NCI-H345 treated with DMSO at 0.1 percent for 48 hours (cell line): ENCODE measurements around the gene COPS2.

ENCODE experiments used
- DNase-seq: peaks from one replicate; lab custom pipeline; 2025; ENCODE audit not compliant: unreplicated experiment; lab: John Stamatoyannopoulos, UW

The COPS2 gene

DNA sequence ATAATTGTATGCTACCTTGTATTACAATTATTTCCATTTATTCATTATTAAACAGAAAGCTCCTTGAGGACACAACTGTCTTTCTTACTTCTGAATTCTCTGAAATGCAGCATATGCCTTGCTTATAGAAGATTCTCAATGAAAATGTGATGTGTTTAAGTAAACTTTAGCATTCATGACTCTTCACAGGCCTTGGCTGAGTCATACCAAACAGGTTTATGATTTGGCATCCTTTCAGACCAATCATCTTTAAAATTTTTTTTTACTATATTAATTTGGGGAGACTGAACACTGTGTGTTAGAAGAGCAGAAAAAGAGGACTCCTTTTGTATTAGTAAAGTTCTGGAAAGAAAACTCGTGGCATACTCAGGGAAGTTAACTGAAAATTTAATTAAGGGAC, 8.3 kb upstream of the COPS2 start:
- no peak for DNase-seq

DNA sequence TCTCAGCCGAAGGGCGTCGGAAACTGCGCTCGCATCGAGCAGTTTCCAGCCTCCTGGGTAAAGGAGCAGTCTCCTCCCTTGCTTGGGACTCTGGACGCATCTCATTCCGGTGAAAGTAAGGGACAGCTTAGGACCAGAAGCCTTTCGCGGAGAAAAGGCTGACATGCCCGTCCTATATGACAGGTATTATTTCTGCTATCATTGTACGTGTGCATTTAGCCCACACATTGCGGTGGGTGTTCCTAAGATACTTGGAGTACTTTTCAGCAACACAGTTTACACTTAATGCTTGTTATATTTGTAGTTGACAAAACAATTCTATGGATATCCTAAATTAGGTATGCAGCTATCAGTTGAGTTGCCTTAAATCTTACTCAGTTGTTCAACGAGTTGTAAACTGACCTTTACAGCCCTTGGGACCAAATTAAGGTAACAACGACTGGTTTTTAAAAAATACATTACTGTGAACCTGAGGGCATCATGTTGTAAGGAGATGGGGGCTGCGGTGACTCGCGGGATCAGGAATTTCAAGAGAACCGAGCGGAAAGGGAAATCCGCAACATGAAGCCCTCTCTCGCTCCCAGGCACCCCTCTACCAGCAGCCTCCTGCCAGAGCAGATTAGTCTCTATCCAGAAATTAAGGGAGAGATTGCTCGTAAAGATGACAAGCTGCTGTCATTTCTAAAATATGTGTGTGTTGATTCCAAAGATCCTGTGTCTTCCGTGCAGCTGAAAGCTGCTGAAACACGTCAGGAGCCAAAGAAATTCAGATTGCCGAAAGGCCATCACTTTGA, 632 bp upstream of the COPS2 start:
- DNase-seq = no peak

DNA sequence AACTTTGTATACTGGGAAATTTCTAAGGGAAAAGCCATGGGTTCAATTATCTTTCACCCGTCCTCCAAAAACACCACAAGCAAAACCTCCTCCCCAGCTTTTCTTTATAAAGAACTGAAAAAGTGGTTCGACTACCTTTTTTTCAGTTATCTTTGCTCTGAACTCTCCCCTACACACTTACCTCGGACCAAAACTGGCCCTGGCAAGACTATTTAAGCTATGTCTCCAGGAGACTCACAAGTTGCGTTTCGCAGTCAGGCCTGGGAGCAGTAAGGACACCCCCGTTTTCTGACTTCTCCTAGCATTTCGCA, 645 bp downstream of the COPS2 start:
- no peak for DNase-seq

DNA sequence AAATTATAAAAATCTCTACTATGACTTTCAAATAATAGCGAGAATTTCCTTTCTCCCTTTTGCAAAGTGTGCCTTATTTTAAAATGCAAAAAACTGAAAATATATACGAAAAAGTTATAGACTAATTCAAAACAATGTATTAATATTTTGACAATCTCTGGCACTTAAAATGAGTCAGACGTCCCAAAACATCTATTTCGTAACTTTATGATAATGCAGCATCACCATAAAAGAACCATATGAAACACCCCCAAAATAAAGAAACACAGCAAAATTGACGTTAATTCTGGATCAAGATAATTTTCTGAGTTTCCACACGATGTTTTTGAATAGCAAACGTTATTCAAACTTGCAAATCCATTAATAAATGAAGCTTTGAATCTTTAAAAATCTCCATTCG, 1.0 kb downstream of the COPS2 start:
- no peak for DNase-seq

DNA sequence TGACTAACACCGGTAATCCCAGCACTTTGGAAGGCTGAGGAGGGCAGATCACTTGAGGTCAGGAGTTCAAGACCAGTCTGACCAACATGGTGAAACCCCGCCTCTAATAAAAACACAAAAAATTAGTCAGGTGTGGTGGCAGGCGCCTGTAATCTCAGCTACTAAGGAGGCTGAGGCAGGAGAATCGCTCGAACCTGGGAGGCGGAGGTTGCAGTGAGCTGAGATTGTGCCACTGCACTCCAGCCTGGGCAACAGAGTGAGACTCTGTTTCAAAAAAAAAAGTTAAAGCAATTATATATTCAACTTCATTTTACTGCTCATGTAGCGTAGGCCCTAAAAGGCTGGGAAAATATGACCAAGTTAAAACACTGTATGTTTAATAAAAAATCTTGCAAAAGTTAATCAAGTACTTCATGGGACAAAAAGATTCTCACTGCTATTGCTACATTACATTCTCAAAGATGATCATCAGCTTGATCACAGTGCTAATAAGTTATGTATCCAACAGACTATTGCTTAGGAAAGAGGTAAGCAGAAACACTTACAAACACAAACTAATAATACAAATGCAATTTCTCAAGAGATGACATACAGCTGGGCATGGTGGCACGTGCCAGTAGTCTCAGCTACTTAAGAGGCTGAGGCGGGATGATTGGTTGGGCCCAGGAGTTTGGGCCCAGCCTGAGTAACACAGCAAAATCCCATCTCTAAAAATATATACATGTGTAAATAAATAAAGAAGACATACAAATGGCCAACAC, 2.7 kb downstream of the COPS2 start:
- DNase-seq = no peak

DNA sequence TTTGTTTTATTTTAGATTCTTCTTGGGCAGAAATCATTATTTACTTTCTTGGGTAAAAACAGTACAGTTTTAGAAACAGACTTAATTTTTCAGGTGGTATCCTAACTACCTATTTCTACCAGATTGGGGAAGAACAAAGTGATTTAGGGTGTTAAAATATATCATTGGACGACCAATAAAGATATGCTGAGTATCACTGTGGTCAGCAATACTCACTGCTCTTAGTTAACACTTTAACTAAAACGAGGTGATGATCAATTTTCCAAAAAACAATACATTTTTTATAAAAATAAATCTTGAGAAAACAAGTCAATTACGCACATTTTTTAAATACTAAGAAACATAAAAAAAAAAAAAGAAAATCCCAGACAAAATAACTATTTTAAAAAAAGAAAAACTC, 3.6 kb downstream of the COPS2 start:
- DNase-seq = no peak

DNA sequence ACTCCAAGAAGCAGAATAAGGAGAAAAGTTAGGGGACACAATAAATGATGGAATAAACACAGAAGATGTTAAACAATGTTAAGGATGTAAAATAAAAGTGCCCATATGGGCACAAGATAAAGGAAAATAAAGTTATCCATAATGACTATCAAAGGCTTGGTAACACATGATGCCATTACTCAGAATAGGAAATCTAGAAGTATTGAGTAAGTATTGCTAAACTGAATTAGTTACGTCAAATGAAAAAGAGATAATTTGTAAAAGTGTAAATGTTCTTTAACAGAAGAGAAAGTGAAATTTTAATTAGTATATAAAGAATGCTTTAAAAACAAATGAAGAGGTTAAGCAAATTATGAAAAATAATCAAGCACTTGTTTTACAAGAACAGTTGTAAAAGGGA, 6.7 kb downstream of the COPS2 start:
- DNase-seq = no peak

DNA sequence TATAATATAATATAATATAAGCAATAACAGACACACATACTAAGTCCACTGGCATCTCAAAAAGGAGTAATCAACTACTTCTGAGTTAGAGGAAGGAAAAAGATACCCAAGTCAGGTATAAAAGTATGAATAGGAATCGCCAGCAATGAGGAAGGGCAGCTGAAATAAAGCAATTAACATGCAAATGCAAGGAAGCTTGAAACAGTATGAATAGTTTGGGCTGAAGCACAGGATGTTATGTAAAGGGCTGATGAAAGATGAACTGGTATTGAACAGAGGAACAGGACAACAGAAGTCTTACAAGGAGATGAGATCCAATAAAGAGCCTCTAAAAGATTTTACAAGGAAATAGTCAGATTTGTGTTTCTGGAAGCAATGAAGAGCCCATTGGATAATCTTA, 7.1 kb downstream of the COPS2 start:
- DNase-seq = no peak

DNA sequence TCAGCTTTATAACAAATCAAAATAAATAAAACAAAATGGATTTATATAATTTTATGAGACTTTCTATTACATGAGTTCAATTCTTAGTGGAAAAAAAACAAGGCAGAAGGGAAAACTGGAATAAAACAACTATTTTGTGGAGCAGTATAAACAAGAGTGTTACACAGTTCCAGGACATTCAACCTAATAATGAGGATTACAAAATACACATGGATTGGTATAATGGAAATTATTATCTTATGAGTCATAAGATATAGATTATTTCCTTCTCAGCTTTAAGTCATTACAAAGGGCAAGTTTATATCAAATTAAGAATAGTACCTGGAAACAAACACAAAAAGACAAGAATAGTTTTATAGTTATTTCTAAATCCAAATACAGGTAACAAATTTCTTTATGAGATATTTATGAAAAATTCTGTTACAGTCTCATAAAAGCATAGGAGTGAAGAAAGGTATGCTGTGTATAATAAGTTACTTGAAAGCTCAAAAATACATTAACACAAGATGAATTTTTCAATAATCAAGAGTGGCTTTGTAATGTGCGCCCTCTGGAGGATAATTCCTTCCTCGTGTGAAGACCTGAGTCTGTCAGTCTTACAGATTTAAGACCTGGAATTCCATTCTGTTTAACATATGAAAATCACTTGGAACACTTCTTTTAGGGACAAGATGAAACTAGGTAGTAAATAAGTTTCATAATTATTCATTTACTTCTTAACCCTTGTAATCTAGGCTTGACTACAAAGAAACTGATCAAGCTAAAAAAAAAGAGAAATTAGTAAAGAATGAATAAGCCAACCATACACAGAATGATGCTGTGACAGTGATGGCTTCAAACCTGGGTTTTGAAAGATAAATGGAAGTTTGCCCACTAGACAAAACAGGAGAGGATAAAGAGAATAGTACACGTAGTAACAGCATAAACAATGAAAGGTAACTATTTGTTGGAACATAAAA, 9.5 kb downstream of the COPS2 start:
- no peak for DNase-seq

DNA sequence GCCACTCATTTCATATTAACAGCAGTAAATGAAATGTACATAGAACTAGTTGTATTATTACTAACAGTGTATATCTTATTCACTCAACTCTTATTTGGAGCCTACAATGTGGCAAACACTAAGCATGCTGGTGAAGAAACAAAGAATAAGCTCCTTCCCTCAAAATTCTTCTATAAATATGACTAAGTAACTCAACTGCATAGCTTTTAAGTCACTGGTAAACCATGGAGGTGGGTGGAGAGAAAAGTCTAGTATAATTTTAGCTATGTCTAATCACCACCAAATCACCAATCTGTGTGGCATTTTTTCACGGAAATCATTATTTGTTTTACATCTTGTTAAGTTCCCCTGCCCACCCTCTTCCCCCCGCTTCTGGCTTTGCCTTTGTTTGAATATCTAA, 17.5 kb downstream of the COPS2 start:
- DNase-seq = no peak

DNA sequence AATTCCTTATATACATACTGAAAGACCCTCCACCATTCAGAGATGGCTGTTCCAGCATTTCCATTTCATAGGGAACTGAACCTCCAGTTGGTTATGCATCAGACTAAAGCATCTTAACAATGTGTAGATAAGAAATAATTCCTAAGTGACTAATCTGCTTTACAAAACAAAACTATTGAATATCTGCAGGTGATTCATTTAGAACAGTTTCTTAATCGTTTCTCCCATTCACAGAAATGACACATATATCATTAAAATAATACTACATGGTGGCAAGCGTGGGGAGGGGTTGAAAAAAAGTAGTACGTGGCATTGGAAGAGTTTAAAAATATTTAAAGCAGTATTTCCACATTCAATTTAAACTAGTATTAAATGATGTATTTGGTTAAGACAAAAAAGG, 19.5 kb downstream of the COPS2 start:
- DNase-seq = no peak

DNA sequence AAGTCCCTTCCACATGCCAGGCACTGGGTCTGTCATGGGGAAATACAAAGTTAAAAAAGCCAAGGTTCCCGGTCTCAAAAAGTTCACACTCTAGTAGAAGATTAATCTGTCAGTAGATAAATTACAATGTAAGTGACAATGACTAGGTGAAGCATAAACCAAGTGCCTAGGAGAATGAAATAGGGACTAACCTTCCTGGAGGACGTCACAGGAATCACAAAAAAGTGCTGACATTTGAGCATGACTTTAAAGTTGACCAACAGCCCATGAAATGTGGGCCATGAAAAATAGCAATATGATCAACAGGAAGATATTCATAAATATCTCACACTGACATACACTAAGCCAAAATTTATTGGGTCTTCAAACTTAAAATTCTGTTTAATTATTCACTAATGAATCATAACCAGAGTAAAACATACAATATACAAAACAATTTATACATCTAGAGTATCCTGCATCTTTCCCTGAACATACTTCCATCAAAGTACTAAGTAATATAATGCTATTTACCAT, 20.0 kb downstream of the COPS2 start:
- no peak for DNase-seq

DNA sequence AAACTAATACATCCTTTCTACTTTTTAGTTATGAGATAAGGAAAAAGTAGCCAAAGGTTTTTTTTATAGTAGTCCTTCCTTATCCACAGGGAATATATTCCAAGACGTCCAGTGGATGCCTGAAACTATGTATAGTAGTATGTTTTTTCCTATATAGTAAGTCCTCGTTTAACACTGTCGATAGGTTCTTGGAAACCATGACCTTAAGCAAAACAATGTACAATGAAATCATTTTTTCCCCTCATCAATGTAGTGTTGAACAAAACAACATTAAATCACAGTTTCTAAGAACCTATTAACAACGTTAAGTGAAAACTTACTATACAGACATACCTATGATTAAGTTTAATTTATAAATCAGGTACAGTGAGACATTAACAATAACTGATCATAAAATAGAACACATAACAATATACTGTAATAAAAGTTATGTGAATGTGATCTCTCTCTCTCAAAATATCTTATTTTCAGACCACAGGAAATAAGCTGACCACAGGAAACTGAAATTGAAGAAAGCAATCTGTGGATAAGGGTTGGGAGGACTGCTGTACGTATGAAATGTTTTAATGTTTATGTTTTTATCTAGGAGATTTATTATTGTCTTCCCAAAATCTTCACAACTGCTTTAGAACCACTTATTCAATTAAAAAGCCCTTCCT, 20.6 kb downstream of the COPS2 start:
- no peak for DNase-seq

DNA sequence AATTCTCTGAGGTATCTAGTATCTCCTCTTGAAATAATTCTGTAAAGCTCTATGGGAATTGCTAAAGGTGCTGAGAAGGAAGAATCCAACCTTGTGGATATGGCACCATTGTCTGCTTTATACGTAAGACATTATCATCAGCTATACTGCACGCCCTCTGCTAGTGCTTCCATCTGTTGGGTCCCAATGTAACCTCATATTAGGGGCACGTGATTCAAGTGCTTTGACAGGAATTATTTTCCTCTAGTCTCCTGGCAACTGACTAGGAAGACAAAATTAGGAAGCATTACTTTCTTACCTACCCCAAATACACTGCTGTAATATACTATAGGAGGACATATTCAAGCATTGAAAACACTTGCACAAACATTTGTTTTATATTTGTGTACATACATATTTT, 24.0 kb downstream of the COPS2 start:
- no peak for DNase-seq

DNA sequence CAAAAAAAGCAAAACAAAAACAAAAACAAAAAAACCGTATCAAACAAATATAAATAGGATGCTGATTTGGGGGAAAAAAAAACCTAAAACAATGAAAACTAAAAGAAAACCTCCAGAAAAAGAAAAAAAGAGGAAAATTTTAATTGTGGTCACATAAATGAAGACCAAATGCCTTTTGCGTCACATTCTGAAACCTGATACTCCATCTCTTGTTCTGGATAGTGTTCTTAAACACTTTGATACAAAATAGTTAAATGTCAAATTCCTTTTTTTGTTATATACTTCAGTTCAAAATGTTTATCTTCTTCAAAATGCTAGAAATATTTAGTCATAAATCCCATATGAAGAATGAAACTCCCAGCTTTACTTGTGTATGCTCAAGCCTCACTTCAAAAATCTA, 31.0 kb downstream of the COPS2 start:
- no peak for DNase-seq

DNA sequence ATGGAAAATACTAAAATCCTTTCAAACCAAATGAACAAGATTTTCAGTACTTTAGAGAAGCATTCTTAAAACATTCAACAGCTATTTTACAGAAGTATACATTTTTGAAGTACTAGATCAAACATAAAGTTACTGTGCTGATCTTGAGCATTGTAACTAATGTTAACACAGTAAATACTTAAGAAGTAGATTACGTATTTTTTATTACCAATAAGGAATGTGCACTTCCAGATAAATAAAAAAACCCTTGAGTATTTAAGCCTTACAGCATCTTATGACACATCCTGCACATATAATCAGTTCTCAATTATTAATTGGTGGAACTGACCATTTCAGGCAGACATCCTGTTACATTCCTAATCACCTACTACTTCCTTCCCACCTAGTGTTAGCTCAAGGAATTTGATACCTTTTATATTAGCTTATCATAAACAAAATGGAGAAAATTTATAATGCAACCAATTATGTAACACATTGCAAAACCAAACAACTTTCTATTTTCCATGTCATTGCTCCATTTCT, 32.8 kb downstream of the COPS2 start:
- no peak for DNase-seq

DNA sequence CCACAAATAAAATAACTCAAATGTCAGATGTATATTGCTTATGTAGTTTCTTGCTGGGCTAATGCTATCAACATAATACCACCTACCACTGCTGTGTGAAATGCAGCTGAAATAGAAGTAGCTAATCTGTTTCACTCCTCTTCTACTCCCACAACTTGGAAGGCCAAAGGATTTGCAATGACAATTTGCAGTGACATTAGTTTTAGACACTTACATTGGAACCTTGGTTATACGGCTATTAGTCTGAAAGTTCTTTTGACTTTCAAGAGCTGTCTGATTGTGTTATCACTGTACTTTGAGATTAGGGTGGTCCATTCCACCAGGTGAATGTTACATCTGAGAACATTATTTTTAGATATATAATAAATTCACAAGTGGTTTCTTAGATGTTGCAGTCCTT, 33.5 kb downstream of the COPS2 start:
- no peak for DNase-seq

DNA sequence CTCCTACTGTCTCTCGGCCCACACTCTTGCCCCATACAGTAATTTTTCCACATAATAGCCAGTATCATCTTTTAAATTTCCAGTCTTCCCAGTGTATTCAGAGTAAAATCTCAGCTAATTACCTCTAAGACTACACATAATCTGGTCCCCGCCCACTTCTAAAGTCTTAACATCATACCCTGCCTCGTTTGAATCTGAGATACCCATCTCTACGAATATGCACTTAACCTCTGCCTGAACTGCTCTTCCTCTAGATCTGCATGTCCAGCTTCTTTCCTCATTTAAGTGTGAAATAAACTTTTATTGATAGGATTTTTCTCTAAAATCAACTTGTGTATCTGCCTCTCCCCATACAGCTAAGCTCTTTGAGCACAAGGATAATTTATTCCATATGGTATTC, 34.6 kb downstream of the COPS2 start:
- no peak for DNase-seq

DNA sequence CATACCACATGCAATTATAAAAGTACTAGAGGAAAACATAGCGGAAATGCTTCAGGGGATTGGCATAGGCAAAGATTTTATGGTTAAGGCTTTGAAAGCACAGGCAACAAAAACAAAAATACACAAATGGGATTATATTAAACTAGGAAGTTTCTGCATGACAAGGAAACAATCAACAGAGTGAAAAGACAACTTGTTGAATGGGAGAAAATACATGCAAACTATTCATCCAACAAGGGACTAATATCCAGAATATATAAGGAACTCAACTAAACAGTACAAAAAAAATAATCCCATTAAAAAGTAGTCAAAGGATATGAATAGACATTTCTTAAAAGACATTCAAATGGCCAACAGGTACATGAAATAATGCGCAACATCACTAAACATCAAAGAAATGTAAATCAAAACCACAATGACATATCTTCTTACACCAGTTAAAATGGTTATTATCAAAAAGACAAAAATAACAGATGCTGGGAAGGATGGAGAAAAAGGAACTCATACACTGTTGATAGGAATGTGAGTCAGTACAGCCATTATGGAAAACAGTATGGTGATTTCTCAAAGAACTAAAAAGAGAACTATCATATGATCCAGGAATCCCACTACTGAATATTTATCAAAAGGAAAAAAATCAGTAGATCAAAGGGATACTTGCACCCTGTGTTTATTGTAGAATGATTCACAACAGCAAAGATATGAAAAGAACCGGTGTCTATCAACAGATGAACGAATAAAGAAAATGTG, 39.1 kb downstream of the COPS2 start:
- no peak for DNase-seq

DNA sequence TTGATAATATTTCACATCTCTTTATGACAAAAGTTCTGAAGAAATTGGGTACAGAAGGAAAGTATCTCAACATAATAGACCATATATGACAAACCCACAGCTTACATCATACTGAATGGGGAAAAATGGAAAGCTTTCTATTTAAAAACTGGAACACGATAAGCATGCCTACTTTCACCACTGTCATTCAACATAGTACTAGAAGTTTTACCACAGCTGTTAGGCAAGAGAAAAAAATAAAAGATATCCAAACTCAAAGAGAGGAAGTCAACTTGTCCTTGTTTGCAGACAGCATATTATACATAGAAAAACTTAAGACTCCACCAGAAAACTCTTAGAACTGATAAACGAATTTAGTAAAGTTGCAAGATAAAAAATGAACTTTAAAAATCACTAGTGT, 40.3 kb downstream of the COPS2 start:
- no peak for DNase-seq
